Measurements from ENCODE around the gene DCUN1D2.

DCUN1D2 gene

DNA sequence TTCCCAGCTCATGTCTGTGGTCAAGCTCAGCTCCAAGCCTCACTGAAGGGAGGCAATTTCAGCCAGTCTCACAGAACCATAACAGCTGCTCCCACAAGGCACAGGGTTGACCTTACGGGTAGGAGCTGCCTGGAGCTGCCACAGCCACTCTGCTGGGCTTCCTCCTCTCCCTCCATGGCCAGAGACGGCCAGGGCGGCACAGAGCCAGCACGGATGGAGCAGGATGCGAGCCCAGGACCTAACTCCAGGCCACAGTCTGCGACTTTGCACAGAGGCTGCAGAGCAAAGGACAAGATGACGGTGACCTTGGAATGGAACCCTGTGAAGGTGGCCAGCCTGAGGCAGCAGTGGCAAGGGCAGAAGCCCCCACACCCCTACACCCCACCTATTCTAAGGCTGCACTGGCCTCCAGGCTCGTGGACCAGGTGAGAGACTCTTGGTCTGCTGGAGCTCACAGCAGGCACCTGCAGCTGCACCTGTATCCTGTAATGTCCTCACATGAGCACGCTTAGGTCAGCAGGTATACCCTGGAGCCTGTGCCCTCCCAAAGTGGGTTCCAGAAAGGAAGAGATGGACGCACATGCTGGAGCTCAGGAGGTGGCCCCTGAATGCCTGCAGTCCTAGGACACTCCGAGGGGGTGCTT lies 66.9 kb downstream of the DCUN1D2 start:
- no peak for DNase-seq (ENCODE audit: low read depth)

DNA sequence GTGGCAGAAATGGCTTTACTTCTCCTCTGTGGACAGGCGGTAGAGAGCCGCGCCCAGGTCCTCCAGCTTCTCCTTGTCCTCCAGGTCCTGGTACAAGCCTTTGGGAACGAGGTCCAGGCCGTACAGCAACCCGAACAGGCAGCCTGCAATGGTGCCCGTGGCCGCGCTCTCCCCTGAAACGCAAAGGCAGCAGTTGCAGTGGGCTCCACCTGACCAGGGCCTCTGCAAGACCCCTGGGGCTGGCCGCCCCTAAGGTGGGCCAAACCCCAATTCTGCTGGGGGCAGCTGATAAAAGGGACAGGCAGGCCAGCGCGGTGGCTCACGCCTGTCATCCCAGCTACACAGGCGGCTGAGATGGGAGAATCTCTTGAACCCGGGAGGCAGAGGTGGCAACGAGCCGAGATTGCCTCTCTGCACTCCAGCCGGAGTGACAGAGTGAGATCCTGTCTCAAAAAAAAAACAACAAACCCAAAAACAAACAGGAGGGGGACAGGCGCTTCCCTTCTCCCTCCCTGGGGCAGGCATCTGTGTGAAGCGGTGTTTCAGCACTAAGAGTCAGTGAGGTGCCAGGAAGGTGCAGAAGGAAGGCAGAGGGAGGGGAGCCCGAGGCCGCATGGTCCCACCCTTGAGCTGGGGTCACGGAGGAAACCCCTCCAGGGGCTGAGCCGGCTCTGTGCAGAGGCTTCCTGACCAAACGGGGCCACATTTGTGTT lies 67.5 kb downstream of the DCUN1D2 start:
- DNase-seq (ENCODE audit: low read depth): no peak

DNA sequence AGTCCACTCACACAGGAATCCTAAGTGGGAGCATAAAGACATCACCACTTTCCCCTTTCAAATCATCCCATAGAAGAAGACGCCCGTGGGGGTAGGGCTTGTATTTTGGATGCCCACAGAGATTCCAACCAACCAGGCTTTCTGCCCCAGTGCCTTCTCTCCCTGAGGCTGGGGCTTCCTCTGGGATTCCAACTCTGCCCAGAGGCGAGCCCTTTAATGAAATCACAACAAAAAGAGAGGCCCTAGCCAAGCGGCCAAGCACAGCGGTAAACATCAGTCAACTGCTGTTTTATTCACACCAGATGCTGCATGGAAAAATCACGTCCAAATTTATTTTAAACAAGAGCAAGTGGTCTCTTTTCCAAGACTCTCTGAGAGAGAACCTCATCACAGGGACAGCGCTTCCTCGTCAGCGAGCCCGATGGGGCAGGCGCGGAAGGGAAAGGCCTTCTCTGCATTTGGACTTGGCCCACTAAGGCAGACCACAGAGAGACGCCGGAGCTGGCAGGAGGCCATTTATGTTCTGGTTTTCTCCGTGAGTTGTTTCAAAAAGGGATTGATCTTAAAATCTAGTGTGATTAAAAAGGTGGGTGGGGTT lies 68.7 kb downstream of the DCUN1D2 start:
- no peak for DNase-seq (ENCODE audit: low read depth)

GRCh38 chr13:113420833-113421600 lies 69.5 kb downstream of the DCUN1D2 start:
- no peak for DNase-seq (ENCODE audit: low read depth)

GRCh38 chr13:113420232-113420631 lies 70.3 kb downstream of the DCUN1D2 start:
- no peak for DNase-seq (ENCODE audit: low read depth)

DNA sequence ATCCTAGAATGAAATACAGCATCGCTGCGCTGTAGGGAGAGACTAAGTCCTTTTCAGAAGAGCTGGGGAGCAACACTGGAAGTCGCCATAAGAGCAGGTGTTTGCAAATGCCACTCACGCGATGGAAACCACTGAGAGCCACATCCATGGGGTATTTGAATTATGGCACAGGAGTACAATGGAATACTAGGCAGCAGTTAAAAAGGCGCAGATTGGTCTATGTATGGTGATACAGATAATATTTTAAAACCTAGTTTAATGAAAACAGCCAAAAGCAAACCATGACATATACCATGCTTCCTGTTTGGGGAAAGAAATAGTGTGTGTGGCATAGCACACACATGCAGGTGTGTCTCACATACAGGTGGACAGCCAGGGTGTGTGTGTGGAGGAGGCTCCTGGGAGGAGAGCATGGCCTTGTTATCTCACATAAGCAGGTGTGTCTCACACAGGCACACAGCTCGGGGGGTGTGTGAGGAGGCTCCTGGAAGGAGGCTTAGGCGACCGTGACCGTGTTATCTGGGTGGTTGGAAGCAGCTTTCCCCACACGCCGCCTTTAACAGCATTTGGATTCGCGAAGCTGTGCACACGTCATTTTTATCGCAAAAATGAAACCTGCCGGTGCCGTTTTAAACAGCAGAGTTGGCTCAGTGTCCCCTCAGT lies 70.8 kb downstream of the DCUN1D2 start:
- no peak for DNase-seq (ENCODE audit: low read depth)

DNA sequence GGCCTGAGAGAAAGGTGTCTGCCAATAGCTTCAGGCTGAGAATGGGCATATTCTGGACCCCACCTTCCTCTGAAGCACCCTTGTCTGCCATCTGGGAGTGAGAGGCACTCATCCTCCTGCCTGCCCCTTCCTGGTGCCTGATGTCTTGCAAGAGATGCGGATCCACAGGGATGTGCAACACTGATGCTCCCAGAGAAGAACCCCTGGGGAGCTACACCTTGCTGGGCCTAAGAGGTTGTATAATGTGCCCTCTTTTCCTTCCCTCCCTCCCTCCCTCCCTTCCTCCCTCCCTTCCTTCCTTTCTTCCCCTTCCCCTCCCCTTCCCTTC lies 71.8 kb downstream of the DCUN1D2 start:
- DNase-seq (ENCODE audit: low read depth): no peak

DNA sequence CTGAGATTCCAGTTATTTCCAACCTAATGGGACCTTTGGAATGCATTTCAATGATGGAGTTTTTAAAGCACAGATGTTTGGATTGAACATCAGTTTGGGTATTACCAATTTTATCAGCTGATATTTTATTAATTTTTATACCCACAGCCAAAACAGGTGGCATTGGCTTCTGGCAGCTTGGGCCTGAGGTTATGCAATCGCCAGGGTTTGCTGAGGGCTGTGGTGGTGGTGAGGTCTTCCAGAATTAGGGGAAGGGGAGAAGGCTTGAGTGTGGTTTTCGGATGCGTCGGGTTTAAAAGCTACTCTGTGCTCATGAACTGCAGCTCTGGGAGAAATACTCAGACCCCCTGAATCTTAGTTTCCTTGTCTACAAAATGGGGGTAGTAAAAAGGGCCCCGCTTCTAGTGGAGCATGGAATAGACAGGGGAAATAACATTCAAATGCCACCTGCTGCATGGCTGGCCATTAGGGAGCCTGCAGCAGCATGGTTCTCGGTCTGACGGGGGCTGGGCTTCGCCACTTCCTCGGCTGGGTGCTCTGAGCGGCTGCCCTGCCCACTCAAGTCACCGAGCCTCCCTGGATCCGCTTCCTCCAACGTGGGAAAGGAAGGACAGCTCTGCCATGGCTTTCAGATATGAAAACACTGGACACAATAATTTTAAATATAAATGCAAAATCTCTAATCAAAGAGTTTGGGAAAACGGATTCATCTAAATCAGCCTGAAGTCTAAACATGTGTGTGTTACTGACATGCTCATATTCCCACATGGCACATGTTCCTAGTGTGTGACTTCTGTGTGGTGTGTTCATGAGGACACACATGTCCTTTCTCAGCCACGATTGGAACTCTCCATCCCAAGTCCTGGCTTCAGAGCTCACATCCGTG lies 72.4 kb downstream of the DCUN1D2 start:
- DNase-seq (ENCODE audit: low read depth): no peak

- DNase-seq (ENCODE audit: low read depth): no peak
Measured at GRCh38 chr13:113417008-113417751, 73.3 kb downstream of the DCUN1D2 start.

DNA sequence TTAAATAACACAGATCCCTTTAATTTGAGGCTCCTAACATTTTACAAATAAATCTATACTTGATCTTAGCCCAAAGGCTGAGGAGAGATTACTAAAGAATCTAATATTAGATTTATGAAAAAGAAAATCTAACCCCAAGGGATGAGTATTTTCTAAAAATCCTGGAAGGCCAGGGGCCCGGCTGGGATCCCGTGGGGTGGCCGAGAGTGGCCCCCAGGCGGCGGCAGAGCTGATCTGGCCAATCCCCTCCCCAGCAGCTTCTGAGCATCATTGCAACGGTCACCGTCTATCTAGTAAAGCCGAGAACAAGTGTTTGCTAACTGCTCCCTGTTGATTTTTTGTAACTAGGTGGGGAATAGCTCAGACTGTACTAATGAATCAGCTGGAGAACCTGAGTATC lies 74.7 kb downstream of the DCUN1D2 start:
- DNase-seq (ENCODE audit: low read depth): no peak

DNA sequence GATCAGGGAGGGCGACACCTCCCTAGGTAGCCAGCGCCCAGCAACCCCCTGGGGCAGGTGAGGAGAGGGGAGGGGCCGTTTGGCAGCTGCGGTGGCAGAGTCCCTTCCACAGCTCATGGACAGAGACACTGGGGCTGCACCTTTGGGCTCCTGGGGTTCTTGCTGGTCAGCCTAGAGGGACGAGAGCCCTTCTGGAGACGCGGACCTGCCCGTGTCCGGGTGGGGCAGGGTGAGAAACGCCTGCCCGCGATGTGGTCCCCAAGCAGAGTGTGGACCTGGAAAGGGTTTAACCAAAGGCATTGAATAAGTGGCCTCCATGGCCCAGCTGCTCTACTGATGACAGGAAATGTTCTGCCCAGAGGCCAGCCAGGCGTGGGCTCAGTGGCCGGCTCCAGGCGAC lies 75.5 kb downstream of the DCUN1D2 start:
- DNase-seq (ENCODE audit: low read depth): no peak

DNA sequence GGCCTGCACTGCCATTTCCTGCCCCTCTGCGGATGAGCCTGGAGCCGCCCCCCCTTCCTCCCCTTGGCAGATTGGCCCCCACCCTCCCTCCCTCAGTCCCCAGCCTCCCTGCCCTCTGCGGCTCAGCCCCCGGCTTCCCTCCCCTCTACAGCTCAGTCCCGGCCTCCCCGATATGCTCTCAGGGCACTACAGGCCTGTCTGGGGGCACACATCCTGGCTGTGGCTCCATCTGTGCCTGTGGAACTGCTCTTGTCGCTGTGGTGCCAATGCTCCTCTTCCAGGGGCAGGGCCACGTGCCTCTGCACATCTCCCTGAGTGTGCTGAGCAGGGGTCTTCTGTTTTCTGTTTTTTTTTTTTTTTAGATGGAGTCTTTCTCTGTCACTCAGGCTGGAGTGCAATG lies 76.2 kb downstream of the DCUN1D2 start:
- DNase-seq (ENCODE audit: low read depth): no peak

GRCh38 chr13:113413898-113414282 lies 76.6 kb downstream of the DCUN1D2 start:
- DNase-seq (ENCODE audit: low read depth): no peak

DNA sequence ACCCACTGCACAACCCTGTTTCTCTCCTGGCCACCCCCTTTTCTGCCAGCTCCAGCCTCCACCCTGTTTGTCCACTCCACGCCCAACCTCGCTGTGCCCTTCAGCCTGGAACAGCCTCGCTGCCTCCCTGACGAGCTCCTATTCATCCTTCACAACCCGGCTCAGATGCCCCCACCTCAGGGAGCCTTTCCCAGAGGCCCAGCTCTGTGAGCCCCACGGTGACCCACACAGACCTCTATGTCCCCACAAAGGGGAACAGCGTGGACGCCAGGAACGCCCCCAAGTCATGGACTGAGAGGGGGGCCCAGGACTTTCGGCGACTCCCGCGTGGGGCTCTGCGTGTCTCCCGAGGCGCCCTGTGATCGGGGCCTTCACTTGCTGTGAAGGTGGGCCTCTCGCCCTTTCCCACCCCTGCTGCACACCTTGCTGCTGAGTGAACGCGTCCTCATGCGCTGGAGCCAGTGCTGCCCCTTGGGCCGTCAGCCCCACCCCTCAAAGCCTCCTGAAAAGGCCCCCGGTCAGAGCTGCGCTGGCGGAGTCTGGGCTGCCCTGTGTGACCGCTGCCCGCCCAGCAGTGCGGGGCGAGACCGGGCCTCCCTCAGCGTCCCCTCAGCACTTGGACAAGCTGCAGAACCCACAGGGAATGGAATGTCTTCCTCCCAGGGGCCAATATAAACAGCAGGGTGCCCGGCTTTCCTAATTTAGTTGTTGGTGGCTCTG lies 77.2 kb downstream of the DCUN1D2 start:
- no peak for DNase-seq (ENCODE audit: low read depth)

GRCh38 chr13:113412440-113412839 lies 78.1 kb downstream of the DCUN1D2 start:
- no peak for DNase-seq (ENCODE audit: low read depth)

DNA sequence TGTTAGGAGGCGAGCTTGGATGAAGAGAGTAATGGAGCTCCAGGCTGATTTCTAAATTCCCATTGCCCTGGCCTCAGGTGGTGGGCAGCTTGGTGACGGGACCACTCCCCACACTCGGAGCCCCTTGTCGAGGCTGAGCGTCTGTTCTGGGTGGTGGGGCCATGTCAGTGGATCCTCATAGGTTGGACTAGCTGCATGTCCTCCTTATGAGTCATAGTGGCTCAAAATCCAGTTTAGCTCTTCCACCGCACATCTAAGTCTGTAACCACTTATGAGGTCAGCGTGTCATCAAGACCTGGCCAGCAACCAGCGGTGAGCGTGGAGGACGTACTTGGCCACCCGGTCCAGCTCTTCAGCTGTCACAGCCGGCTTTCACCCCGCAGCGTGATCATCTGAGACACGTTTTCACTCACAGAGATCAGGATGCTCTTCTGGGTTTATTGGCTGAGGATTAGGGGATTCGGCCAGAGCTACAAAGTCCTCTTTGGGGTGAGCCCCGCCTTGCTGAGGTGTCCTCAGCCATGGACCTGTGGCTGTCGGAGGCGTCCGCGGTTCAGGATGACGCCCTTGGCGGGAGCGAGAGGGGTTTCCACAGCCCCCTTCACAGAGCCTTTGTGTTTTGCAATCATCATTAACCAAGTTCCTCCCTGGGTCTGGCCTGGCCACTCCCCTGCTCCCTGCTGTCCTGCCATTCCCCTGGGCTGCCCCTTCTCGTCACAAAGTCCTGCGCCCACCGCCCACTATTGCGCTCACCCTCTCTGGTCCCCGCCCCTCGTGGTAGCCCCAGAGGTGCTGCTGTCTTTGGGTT lies 79.1 kb downstream of the DCUN1D2 start:
- DNase-seq (ENCODE audit: low read depth): no peak

DNA sequence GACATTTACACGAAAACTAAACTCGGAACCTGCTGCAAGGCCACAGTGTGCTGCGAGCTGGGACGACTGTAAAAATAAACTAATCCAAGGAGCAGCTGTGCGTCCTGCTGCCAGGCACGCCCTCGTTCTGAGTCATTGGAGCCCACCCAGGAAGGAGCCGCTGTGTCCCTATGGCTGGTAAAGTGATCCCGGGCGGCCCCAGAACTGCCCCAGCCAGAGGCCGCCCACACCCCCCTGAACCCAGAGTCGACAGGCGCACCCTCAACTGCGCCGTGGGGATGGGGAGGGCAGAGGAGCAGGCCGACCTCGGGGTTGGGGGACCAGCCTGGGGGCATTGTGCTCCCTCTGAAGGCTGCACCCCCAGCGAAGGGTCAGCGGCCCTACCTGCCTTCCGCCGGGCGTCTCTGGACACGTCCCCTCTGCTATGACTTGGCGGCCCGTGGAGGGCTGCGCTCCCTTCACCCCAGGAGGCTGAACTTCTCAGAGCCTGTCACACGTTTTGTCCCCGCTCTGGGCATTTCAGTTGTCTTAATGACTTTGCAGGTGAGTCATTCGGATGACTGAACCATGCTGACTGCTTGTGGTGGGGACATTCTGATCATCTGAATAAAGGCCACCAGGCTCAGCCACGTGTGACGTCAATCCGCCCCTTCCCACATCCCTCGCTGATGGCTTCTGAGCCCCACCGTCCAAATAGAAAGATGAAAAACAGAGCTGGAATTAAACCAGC lies 79.9 kb downstream of the DCUN1D2 start:
- DNase-seq (ENCODE audit: low read depth): no peak

- no peak for DNase-seq (ENCODE audit: low read depth)
Measured at GRCh38 chr13:113408562-113408961, 81.9 kb downstream of the DCUN1D2 start.
